ENCODE results near the gene ZNF853. TPM values are rescaled to one million over a fixed set of nuclear protein-coding genes. Genes with fewer than 3 reads are reported as not detected.

ZNF853 gene
- total RNA-seq, 1 experiment from 2014 or later, result 1.4 TPM

GRCh38 chr7:6604458-6604857, 11.0 kb upstream of the ZNF853 start:
- intact Hi-C loops (cut with micrococcal nuclease; ENCODE audit: unreplicated experiment), result no loop called here
- H3K36me3 ChIP-seq (ENCODE audit: control insufficient read depth, insufficient read depth, low read length), result no peaks in the 10 kb centered on the region

GRCh38 chr7:6606866-6607583, 8.4 kb upstream of the ZNF853 start:
- POLR2A ChIA-PET, result no interaction called here
- CTCF ChIA-PET, result no interaction called here
- Histone ChIP-seq H3K9me3 (ENCODE audit: control insufficient read depth, insufficient read depth, low read depth, low read length) (no peaks in the 10 kb centered on the region), H3K4me3 (ENCODE audit: low read depth in 2 of 2, low read length in 2 of 2) (no peak overlapping the region), H3K27me3 (ENCODE audit: control insufficient read depth, insufficient read depth, low read length) (no peaks in the 10 kb centered on the region), H3K4me1 (ENCODE audit: control insufficient read depth, insufficient read depth, low read length) (no peaks in the 10 kb centered on the region), H3K36me3 (ENCODE audit: control insufficient read depth, insufficient read depth, low read length) (no peaks in the 10 kb centered on the region), H3K27ac (ENCODE audit: low read length) (no peak overlapping the region)
- intact Hi-C loops (cut with micrococcal nuclease; ENCODE audit: unreplicated experiment) (no loop called here), in situ Hi-C loops (cut with HindIII; ENCODE audit: low pct_unique_long_range_greater_than_20kb, low sequenced_read_pairs) (no loop called here)
- ATAC-seq (no peak), DNase-seq (ENCODE audit: low read depth, low spot score) (no peak)
- no TSS peak for BruUV-seq (replicated peaks)
- TF ChIP-seq REST (IDR thresholded peaks at IDR 0.05; ENCODE audit: insufficient read depth in 1 of 2, low read depth in 2 of 2, low read length in 1 of 2) (no peak), POLR2AphosphoS5 (IDR thresholded peaks at IDR 0.05; ENCODE audit: low read depth, low read length) (no peak), SIN3A (IDR thresholded peaks at IDR 0.05; ENCODE audit: borderline replicate concordance, insufficient read depth, low read depth, low read length) (no peak), TCF7L2 (IDR thresholded peaks at IDR 0.05; ENCODE audit: low read depth, low read length) (no peak)
- TF ChIP-seq, protein P1, sequence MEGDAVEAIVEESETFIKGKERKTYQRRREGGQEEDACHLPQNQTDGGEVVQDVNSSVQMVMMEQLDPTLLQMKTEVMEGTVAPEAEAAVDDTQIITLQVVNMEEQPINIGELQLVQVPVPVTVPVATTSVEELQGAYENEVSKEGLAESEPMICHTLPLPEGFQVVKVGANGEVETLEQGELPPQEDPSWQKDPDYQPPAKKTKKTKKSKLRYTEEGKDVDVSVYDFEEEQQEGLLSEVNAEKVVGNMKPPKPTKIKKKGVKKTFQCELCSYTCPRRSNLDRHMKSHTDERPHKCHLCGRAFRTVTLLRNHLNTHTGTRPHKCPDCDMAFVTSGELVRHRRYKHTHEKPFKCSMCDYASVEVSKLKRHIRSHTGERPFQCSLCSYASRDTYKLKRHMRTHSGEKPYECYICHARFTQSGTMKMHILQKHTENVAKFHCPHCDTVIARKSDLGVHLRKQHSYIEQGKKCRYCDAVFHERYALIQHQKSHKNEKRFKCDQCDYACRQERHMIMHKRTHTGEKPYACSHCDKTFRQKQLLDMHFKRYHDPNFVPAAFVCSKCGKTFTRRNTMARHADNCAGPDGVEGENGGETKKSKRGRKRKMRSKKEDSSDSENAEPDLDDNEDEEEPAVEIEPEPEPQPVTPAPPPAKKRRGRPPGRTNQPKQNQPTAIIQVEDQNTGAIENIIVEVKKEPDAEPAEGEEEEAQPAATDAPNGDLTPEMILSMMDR (IDR thresholded peaks at IDR 0.05), result no peak

More at GRCh38 chr7:6604458-6604857, 11.0 kb upstream of the ZNF853 start:
- in situ Hi-C loops (cut with HindIII; ENCODE audit: low pct_unique_long_range_greater_than_20kb, low sequenced_read_pairs), result no loop called here
- Histone ChIP-seq H3K9me3 (ENCODE audit: control insufficient read depth, insufficient read depth, low read depth, low read length) (no peaks in the 10 kb centered on the region), H3K4me3 (ENCODE audit: low read depth in 2 of 2, low read length in 2 of 2) (no peak overlapping the region), H3K27ac (ENCODE audit: low read length) (no peak overlapping the region), H3K27me3 (ENCODE audit: control insufficient read depth, insufficient read depth, low read length) (no peaks in the 10 kb centered on the region), H3K4me1 (ENCODE audit: control insufficient read depth, insufficient read depth, low read length) (no peaks in the 10 kb centered on the region)
- DNase-seq (ENCODE audit: low read depth, low spot score) (no peak), ATAC-seq (no peak)
- TF ChIP-seq POLR2AphosphoS5 (IDR thresholded peaks at IDR 0.05; ENCODE audit: low read depth, low read length), result no peak
- TF ChIP-seq, protein P1 (IDR thresholded peaks at IDR 0.05), result no peak
- TF ChIP-seq REST (IDR thresholded peaks at IDR 0.05; ENCODE audit: insufficient read depth in 1 of 2, low read depth in 2 of 2, low read length in 1 of 2), result no peak
- TF ChIP-seq TCF7L2 (IDR thresholded peaks at IDR 0.05; ENCODE audit: low read depth, low read length), result no peak
- no peak for TF ChIP-seq SIN3A (IDR thresholded peaks at IDR 0.05; ENCODE audit: borderline replicate concordance, insufficient read depth, low read depth, low read length)
- no TSS peak for BruUV-seq (replicated peaks)
- ChIA-PET CTCF (interaction anchor here (0.6 kb wide), 1 partner anchor 342 kb away, joined by 3 read pairs; no protein-coding TSS in a partner anchor), POLR2A (no interaction called here)
